ENCODE data around the gene PIK3C2G. TPM values are rescaled to one million over a fixed set of nuclear protein-coding genes. Genes with fewer than 3 reads are reported as not detected.

The PIK3C2G gene
- total RNA-seq, 4 donors from 2014 or later = 0.10 to 0.88 (median 0.40) TPM; not detected in 1

DNA sequence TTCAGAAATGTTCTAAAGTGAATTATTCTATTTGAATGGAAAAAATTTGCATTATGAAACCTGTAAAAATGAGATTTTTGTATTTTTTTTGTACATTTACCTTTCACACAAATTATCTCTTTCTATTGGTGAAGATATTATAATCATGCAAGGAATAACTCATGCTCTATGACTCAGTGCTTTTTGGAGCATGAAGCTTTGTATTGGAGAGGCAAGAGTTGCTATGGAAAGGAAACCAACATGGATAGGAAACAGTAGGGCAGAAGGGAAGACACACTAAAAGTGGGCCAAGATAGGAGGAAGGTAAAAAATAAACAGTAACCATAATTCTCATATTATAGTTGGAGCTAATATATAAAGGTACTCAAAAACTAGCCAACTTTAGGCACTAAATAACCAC is 397.5 kb downstream of the PIK3C2G start:
- no peaks in the 10 kb centered on the region for H3K27me3 ChIP-seq
- intact Hi-C loops (cut with DNase I) = no loop called here
- TF ChIP-seq POLR2A (IDR thresholded peaks at IDR 0.05) = no peak
- no peak for TF ChIP-seq CTCF (IDR thresholded peaks at IDR 0.05)
- no peak overlapping the region for H3K4me3 ChIP-seq (replicated peaks in 1 of 3)
- H3K27ac ChIP-seq = no peak overlapping the region
- no peaks in the 10 kb centered on the region for H3K4me1 ChIP-seq
- DNase-seq = no peak
- H3K9me3 ChIP-seq = no peaks in the 10 kb centered on the region
- H3K36me3 ChIP-seq = no peaks in the 10 kb centered on the region

DNA sequence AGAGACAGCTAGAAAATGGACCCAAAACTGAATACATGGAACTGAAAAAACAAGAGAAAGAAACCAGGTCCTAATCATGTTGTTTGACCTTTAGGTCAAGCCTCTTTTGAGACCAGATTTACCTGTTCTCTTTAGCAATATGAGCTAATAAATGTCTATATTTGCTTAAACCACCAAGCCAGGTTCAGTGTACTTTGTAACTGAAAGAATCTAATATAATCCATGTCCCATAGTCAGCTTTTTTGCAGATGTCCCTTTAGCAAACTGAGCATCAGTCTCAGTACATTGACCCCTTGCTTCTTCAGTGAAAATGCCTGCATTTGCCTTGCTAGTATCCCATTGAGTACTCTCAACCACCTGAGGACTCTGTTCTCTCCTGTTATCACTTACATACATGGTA is 414.8 kb downstream of the PIK3C2G start:
- Histone ChIP-seq H3K27me3 (no peaks in the 10 kb centered on the region), H3K27ac (no peak overlapping the region), H3K36me3 (no peaks in the 10 kb centered on the region), H3K9me3 (no peaks in the 10 kb centered on the region), H3K4me3 (replicated peaks in 1 of 3) (no peak overlapping the region), H3K4me1 (no peaks in the 10 kb centered on the region)
- intact Hi-C loops (cut with DNase I) = no loop called here
- no peak for DNase-seq
- TF ChIP-seq CTCF (IDR thresholded peaks at IDR 0.05) (no peak), POLR2A (IDR thresholded peaks at IDR 0.05) (no peak)

DNA sequence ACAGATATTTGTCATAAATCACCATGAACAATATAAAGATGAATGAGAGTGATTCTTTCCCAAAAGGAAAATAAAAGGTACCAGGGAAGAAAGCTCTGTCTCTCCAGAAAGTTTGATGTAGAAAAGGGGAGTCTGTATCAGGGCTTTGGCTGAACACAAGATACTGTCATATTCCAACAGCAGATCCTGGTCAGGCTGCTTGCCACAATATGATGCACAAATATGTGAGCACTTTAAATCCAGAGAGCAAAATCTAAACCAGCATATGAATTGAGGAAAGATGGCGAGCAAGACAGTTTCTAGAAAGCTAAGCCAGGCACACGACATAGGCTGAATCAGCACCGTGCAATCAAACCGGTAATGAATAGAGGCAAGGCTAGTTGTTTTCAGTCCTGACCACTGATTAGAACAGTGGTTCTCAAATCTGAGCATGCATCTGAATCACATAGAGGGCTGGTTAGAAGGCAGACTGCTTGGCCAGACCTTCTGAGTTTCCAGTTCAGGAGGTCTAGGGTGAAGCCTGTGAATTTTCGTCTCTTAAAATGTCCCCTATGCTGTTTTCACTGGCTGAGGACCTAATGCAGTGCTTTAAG is 415.8 kb downstream of the PIK3C2G start:
- no peak overlapping the region for H3K4me3 ChIP-seq (replicated peaks in 1 of 3)
- no peaks in the 10 kb centered on the region for H3K27me3 ChIP-seq
- DNase-seq = no peak
- H3K27ac ChIP-seq = no peak overlapping the region
- no peaks in the 10 kb centered on the region for H3K9me3 ChIP-seq
- TF ChIP-seq CTCF (IDR thresholded peaks at IDR 0.05) = no peak
- no peak for TF ChIP-seq POLR2A (IDR thresholded peaks at IDR 0.05)
- no peaks in the 10 kb centered on the region for H3K4me1 ChIP-seq
- WGBS, 2 donors = 58 to 64% methylated on average over 5 of the region's 5 CpGs
- intact Hi-C loops (cut with DNase I) = no loop called here
- H3K36me3 ChIP-seq = no peaks in the 10 kb centered on the region

GRCh38 chr12:18681818-18682217 is 420.5 kb downstream of the PIK3C2G start:
- WGBS, 2 donors = 62 to 67% methylated on average over 3 of the region's 3 CpGs
- TF ChIP-seq POLR2A (IDR thresholded peaks at IDR 0.05) = no peak
- TF ChIP-seq CTCF (IDR thresholded peaks at IDR 0.05) = no peak
- no peak for DNase-seq
- Histone ChIP-seq H3K36me3 (no peaks in the 10 kb centered on the region), H3K27me3 (no peaks in the 10 kb centered on the region), H3K4me1 (no peaks in the 10 kb centered on the region), H3K4me3 (replicated peaks in 1 of 3) (no peak overlapping the region), H3K27ac (no peak overlapping the region), H3K9me3 (no peaks in the 10 kb centered on the region)
- intact Hi-C loops (cut with DNase I) = no loop called here

DNA sequence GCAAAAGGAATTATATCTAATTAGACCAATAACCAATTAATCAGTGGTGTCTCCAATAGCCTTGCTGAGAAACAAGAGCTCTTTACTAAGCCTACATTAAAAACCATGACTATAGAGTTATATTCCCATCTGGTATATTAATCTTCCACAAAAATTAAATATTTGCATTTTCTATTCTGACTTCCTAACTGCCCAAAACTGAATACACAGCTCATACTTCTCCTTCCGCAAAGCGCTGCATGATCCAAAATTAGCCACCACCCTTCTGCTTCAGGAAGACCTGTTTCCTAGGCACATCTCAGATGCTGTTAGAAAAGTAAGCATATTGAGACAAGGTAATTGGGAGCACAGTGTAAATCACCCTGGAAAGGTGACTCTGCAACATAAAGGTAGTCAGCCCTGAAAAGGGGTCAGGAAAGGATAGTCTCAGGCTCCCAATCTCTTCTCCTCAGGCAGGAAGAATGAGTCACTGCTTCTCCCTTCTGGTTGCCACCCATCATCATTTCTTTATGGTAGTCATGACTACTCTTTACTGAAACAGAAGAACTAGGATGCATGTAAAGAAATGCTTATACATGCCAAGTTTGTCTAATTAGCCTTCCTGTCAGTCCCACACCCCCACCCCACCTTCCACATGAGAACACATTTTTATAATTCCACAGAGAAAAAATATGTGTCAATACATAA is 422.2 kb downstream of the PIK3C2G start:
- Histone ChIP-seq H3K4me3 (replicated peaks in 1 of 3) (no peak overlapping the region), H3K27me3 (no peaks in the 10 kb centered on the region), H3K27ac (no peak overlapping the region), H3K9me3 (no peaks in the 10 kb centered on the region), H3K36me3 (no peaks in the 10 kb centered on the region), H3K4me1 (no peaks in the 10 kb centered on the region)
- DNase-seq = no peak
- WGBS, 2 donors = 88 to 95% methylated on average over 2 of the region's 2 CpGs
- TF ChIP-seq POLR2A (IDR thresholded peaks at IDR 0.05) = no peak
- TF ChIP-seq CTCF (IDR thresholded peaks at IDR 0.05) = no peak
- intact Hi-C loops (cut with DNase I) = no loop called here

All from thyroid gland (tissue), 4 donors.